CD4-positive, alpha-beta memory T cell (primary cell): Measurements from ENCODE around the gene C6orf136. TPM values are rescaled to one million over a fixed set of nuclear protein-coding genes. Genes with fewer than 3 reads are reported as not detected.
A peak's percentile ranks its signal among the peaks of the same experiment; 100 is the strongest.

Experiments
- CTCF ChIA-PET: fragments of 350-600 bp; sonication (Branson Sonifier 250); formaldehyde crosslinking; loops from one replicate; lab custom pipeline; 2021; ENCODE audit warnings: inconsistent platforms; ENCODE audit not compliant: partially characterized antibody; lab: Charles Lee
- POLR2A ChIA-PET: fragments of 350-600 bp; sonication (Branson Sonifier 250); formaldehyde crosslinking; loops from one replicate; lab custom pipeline; 2021; ENCODE audit not compliant: partially characterized antibody; lab: Charles Lee
- DNase-seq, 5 donors: peaks; one replicate each; pipeline versions ENCODE4 v3.0.0 to v3.0.0-alpha.2; 2020 to 2022; ENCODE audit warnings: mixed read lengths in 1 of 5
- H3K27ac ChIP-seq: one replicate; pipeline ENCODE4 v1.7.0; 2013; ENCODE audit warnings: low read depth, low read length
- H3K27me3 ChIP-seq: 2 replicates; pipeline ENCODE4 v1.7.0; 2013; ENCODE audit warnings: mild to moderate bottlenecking, low read length, moderate library complexity; ENCODE audit not compliant: insufficient read depth
- H3K36me3 ChIP-seq: 2 replicates; pipeline ENCODE4 v1.7.0; 2013; ENCODE audit warnings: mild to moderate bottlenecking, low read length, moderate library complexity; ENCODE audit not compliant: insufficient read depth
- H3K4me1 ChIP-seq: 2 replicates; pipeline ENCODE4 v1.7.0; 2013; ENCODE audit warnings: mild to moderate bottlenecking, low read length, moderate library complexity; ENCODE audit not compliant: insufficient read depth
- H3K4me3 ChIP-seq, 2 donors: one replicate each; pipeline ENCODE4 v1.7.0; 2013; ENCODE audit warnings: low read length in 2 of 2, mild to moderate bottlenecking in 1 of 2
- H3K9me3 ChIP-seq, 2 donors: one replicate each; pipeline ENCODE4 v1.7.0; 2013; ENCODE audit warnings: low read length in 2 of 2, control low read depth in 1 of 2; ENCODE audit not compliant: control insufficient read depth in 1 of 2
- H3K27ac Mint-ChIP-seq, 7 donors: one replicate each; pipeline ENCODE4 v1.8.0; 2020 to 2021; ENCODE audit warnings: mixed read lengths in 7 of 7, mild to moderate bottlenecking in 6 of 7, inconsistent platforms in 3 of 7, moderate library complexity in 3 of 7
- H3K27me3 Mint-ChIP-seq, 2 donors: one replicate each; pipeline ENCODE4 v1.8.0; 2020 to 2021; ENCODE audit warnings: mixed read lengths in 2 of 2
- H3K36me3 Mint-ChIP-seq, 2 donors: one replicate each; pipeline ENCODE4 v1.8.0; 2020 to 2021; ENCODE audit warnings: mixed read lengths in 2 of 2, inconsistent platforms in 1 of 2, mild to moderate bottlenecking in 1 of 2
- H3K4me1 Mint-ChIP-seq, 4 donors: one replicate each; pipeline ENCODE4 v1.8.0; 2020 to 2021; ENCODE audit warnings: mixed read lengths in 4 of 4, mild to moderate bottlenecking in 1 of 4
- H3K4me3 Mint-ChIP-seq, 8 donors: one replicate each; pipeline ENCODE4 v1.8.0; 2020 to 2021; ENCODE audit warnings: mixed read lengths in 8 of 8, mild to moderate bottlenecking in 7 of 8, moderate library complexity in 6 of 8, inconsistent platforms in 3 of 8
- H3K9me3 Mint-ChIP-seq, 8 donors: one replicate each; pipeline ENCODE4 v1.8.0; 2020 to 2021; ENCODE audit warnings: mixed read lengths in 8 of 8, mild to moderate bottlenecking in 5 of 8, inconsistent platforms in 3 of 8, moderate library complexity in 1 of 8
- intact Hi-C: fragments of 100-400 bp; cut with micrococcal nuclease; formaldehyde crosslinking; loops from one replicate; pipeline ENCODE4 v1.15.1; 2023
- polyA plus RNA-seq, 2 donors: library from polyadenylated mRNA; unstranded; fragments of 300-500 nt; fragmentation: Illumina TruSeq; gene quantifications; one replicate each; pipeline ENCODE4 v1.2.3, GENCODE V29; 2021
- total RNA-seq, 2 experiments: library from RNA; stranded (reverse); gene quantifications; one replicate each; pipeline ENCODE4 v1.2.3, GENCODE V29; 2021

C6orf136 gene
- total and polyA plus RNA-seq, 4 experiments from 2014 or later: 6.2 to 35.0 (median 22.7) TPM

DNA sequence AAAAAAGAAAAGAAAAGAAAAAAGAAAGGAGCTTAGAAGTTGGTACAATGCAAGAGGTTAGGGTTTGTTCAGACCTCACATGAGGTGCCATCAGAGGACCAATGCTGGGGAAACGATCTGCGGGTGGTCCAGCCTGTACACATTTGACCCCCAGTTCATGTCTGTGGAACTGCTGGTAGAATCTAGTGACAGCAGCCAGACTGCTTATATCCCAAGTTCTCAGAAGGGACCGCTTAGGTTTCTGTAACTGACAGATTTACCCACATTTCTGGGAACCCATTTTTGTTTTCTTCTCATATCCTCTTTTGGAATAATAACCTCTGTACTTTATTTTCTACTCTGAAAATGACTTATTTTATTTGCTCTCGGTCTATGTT lies 34.8 kb downstream of the C6orf136 start:
- DNase-seq: no peak
- Mint-ChIP-seq H3K9me3 (peaks cover 0 to 3% (median 0%) of the 10 kb centered on the region in 8 donors), H3K27me3 (no peaks in the 10 kb centered on the region), H3K4me1 (peaks cover 18 to 63% (median 30%) of the 10 kb centered on the region in 4 donors), H3K27ac (peak overlapping the region; percentile 96 to 99 (median 98)), H3K36me3 (peaks cover 57 to 68% of the 10 kb centered on the region in 2 donors), H3K4me3 (peak overlapping the region; percentile 97 to 100 (median 99))
- H3K9me3 ChIP-seq: no peaks in the 10 kb centered on the region
- H3K4me1 ChIP-seq: peaks cover 35% of the 10 kb centered on the region
- peaks cover 21% of the 10 kb centered on the region for H3K36me3 ChIP-seq
- intact Hi-C loops: loop anchor here (1.0 to 2.0 kb wide), 5 partner anchors 8 to 65 kb away; partner anchors contain the start of genes DHX16, MDC1, MRPS18B and NRM
- peak overlapping the region; percentile 93 to 99 for H3K4me3 ChIP-seq
- ChIA-PET POLR2A (interaction anchor here (0.6 to 29.9 kb wide), 12 partner anchors 10 to 515 kb away, joined by 3 to 1474 read pairs (median 6); partner anchors contain the start of genes ABCF1, DHX16, FLOT1 and MDC1), CTCF (interaction anchor here (1.1 to 19.9 kb wide), 8 partner anchors 9 to 200 kb away, joined by 3 to 865 read pairs (median 4); partner anchors contain the start of genes DHX16, MDC1 and TUBB)
- peak overlapping the region; percentile 94 for H3K27ac ChIP-seq
- H3K27me3 ChIP-seq: no peaks in the 10 kb centered on the region

DNA sequence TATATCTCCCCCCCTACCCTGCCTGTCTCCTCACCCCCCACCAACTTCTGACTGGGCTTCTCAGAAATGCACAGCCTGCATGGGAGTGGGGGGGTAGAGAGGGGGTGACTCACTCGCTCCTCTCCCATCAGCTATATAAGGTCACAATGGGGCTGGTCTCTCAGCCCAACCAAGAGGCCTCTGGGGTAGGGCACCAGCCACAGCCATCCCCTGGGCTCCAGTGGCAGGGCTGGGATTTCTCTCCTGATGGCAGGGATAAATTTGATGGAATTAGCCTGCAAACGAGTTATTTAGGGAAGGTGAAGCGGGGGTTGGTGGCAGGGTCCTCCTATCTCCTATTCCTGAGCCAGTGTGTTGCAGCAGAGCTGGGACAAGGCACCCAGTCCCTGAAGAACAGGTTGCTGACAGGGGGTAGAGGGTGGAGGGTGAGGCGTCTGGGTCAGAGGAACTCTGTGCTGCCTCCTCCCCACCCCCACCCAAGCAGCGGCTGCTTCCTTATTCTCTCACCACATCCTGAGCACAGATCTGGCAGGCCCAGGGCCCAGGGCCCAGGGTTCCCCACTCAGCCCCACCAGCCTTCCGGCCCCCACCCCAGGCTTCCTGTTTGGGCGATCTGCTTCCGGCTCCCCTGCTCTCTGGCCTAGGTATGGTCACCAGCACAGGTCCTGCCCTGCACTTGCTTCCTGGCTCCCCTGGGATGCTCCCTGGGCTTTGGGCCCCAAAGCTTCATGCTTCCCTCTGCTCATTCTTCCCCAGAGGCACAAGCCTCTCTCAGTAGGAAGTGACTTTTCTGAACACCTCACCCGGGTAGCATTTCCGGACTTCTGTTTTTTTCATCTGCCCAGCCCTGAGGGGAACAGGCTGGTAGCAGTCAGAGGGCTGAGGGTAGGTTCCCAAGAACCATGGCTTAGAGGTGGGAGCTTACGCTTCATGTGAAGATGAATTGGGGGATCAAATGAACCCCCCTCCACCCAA lies 35.5 kb downstream of the C6orf136 start:
- peaks cover 0 to 3% (median 0%) of the 10 kb centered on the region in 8 donors for H3K9me3 Mint-ChIP-seq
- H3K4me3 ChIP-seq: peak overlapping the region; percentile 93 to 99
- peaks cover 15% of the 10 kb centered on the region for H3K36me3 ChIP-seq
- H3K4me1 Mint-ChIP-seq: peaks cover 18 to 63% (median 30%) of the 10 kb centered on the region in 4 donors
- peak overlapping the region; percentile 94 for H3K27ac ChIP-seq
- H3K4me3 Mint-ChIP-seq: peak overlapping the region; percentile 97 to 100 (median 99)
- intact Hi-C loops: loop anchor here (1.0 to 2.0 kb wide), 5 partner anchors 8 to 66 kb away; partner anchors contain the start of genes DHX16, MDC1, MRPS18B and NRM
- ChIA-PET CTCF (interaction anchor here (1.2 to 19.9 kb wide), 7 partner anchors 10 to 200 kb away, joined by 3 to 865 read pairs (median 4); partner anchors contain the start of genes DHX16, MDC1 and TUBB), POLR2A (interaction anchor here (0.8 to 29.9 kb wide), 15 partner anchors 11 to 469 kb away, joined by 3 to 1474 read pairs (median 6); partner anchors contain the start of genes ABCF1, DHX16, FLOT1 and GNL1)
- H3K36me3 Mint-ChIP-seq: peaks cover 50 to 68% of the 10 kb centered on the region in 2 donors
- H3K4me1 ChIP-seq: peaks cover 34% of the 10 kb centered on the region
- H3K27me3 Mint-ChIP-seq: no peaks in the 10 kb centered on the region
- H3K27me3 ChIP-seq: no peaks in the 10 kb centered on the region
- H3K9me3 ChIP-seq: no peaks in the 10 kb centered on the region
- H3K27ac Mint-ChIP-seq: peak overlapping the region; percentile 96 to 99 (median 98)
- DNase-seq: peak; percentile 86 to 95 (median 90)

DNA sequence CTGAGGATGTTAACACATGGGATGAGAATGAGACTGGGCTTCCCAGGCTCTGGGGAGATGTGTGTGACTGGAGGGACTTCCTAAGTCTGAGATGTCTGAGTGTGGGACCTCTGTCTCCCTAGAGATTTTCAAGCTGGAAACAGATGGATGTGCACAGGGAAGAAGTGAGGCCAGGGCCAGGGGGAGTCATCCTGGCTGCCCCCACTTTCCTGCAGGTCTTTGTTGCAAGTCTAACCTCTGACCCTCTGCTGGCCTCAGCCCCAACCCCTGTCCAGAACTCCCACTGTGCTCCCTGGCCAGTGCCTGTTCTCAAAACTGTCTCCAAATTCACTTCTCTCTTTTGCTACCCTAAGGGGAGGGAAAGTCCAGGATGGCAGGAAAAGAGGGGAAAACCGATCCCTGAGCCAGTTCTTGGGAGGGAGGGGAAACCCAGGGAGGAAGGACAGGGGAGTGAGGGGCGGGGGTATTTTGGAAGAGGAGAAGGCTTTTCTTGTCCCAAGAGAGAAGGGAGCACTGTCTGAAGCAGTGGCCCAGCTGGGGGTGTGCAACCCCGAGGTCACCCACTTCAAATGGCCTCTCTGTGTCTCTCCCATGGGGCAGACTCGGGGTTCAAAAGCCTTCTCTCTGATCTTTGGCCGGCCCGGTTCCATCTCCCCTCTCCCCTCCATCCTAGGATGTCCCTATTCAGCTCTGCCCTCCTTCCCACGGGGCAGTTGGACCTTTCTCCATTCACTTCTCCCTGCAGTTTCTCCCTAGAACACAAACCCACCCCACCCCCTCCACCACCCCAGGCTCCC lies 36.4 kb downstream of the C6orf136 start:
- CTCF ChIA-PET: interaction anchor here (1.4 to 19.9 kb wide), 2 partner anchors 44 to 85 kb away, joined by 3 to 865 read pairs; partner anchors contain the start of genes MDC1 and TUBB
- H3K4me1 ChIP-seq: peaks cover 44% of the 10 kb centered on the region

DNA sequence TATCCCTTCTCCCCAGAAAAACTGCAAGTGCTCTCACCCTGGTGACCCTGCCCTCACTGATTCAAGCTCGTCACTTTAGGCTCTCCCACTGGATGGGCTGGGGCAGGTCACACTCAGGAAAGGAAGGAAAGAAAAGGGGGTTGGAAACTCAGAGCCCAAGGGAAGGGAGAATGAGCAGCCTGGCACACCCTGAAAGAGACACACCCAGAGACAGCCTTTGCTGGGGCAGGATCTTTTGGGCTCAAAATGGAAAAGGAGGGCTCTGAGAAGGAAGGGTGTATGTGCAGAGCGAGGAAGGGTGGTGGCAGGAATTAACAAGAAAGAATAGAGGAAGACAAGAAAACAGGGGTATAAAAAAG lies 37.0 kb downstream of the C6orf136 start:
- H3K27me3 ChIP-seq: no peaks in the 10 kb centered on the region
- CTCF ChIA-PET: interaction anchor here (0.7 to 19.9 kb wide), 4 partner anchors 10 to 142 kb away, joined by 3 to 865 read pairs (median 4); partner anchors contain the start of genes MDC1 and TUBB
- POLR2A ChIA-PET: interaction anchor here (0.9 to 29.9 kb wide), 5 partner anchors 26 to 671 kb away, joined by 3 to 1474 read pairs (median 9); partner anchors contain the start of genes MDC1, MRPS18B, NRM and PPP1R10
- H3K36me3 Mint-ChIP-seq: peaks cover 47 to 64% of the 10 kb centered on the region in 2 donors
- H3K36me3 ChIP-seq: peaks cover 5% of the 10 kb centered on the region
- H3K4me3 Mint-ChIP-seq: peak overlapping the region; percentile 97 to 100 (median 99)
- no peak for DNase-seq
- peaks cover 45% of the 10 kb centered on the region for H3K4me1 ChIP-seq
- peaks cover 0 to 3% (median 0%) of the 10 kb centered on the region in 8 donors for H3K9me3 Mint-ChIP-seq
- intact Hi-C loops: loop anchor here (2.0 kb wide), 1 partner anchor 67 kb away; the partner anchor contains the start of genes MRPS18B and PPP1R10
- peak overlapping the region; percentile 93 to 99 for H3K4me3 ChIP-seq
- H3K27ac Mint-ChIP-seq: peak overlapping the region; percentile 96 to 99 (median 98)
- H3K4me1 Mint-ChIP-seq: peaks cover 26 to 75% (median 38%) of the 10 kb centered on the region in 4 donors
- peak overlapping the region; percentile 94 for H3K27ac ChIP-seq
- H3K9me3 ChIP-seq: no peaks in the 10 kb centered on the region
- no peaks in the 10 kb centered on the region for H3K27me3 Mint-ChIP-seq

More for the DNA sequence above, 36.4 kb downstream of the C6orf136 start:
- H3K36me3 Mint-ChIP-seq: peaks cover 50 to 69% of the 10 kb centered on the region in 2 donors
- intact Hi-C loops: loop anchor here (2.0 kb wide), 1 partner anchor 67 kb away; the partner anchor contains the start of genes MRPS18B and PPP1R10
- DNase-seq: no peak
- Histone ChIP-seq H3K27me3 (no peaks in the 10 kb centered on the region), H3K4me3 (peak overlapping the region; percentile 93 to 99), H3K27ac (peak overlapping the region; percentile 94), H3K9me3 (no peaks in the 10 kb centered on the region), H3K36me3 (peaks cover 10% of the 10 kb centered on the region)
- POLR2A ChIA-PET: interaction anchor here (0.9 to 29.9 kb wide), 12 partner anchors 11 to 671 kb away, joined by 3 to 1474 read pairs (median 6); partner anchors contain the start of genes DHX16, GNL1, MDC1 and MRPS18B
- peaks cover 0 to 3% (median 0%) of the 10 kb centered on the region in 8 donors for H3K9me3 Mint-ChIP-seq
- H3K27ac Mint-ChIP-seq: peak overlapping the region; percentile 96 to 99 (median 98)
- H3K4me1 Mint-ChIP-seq: peaks cover 24 to 72% (median 36%) of the 10 kb centered on the region in 4 donors
- H3K27me3 Mint-ChIP-seq: no peaks in the 10 kb centered on the region
- peak overlapping the region; percentile 97 to 100 (median 99) for H3K4me3 Mint-ChIP-seq

DNA sequence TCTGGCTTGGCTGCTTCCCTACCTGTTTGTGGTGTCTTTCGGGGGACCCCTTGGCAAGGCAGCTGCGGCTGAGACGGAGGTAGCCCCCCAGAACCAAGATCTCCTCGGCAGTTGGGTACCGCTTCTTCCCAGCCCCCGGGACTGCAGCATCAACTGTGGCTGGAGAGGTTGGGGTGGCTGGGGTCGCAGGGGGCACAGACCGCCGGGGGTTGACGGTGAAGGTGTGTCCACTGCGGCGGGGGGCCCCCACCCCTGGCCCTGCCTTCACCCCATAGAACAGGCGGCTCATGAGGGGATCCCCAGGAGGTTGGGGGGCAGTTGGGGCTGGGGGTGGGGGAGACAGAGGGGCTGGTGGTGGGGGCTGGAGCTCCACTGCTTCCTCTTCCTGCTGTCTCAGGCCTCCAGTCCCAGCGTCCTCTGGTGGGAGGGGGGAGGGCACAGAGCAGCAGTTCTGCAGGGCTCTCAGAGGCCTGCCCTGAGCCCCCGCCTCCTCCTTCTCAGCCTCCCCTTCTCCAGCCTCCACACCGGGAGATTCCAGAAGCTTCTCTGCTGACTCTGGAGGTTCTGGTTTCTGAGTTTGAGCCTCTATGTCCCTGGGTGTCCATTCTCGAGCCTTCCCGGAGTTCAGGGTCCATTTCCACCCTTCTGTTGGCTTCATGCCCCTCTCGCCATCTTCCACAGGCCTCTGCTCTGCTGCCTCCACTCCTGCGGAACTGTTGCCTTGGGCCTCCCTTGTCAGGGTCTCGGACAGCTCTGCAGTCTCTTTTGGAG lies 37.6 kb downstream of the C6orf136 start:
- peaks cover 41 to 58% of the 10 kb centered on the region in 2 donors for H3K36me3 Mint-ChIP-seq
- H3K4me1 ChIP-seq: peaks cover 45% of the 10 kb centered on the region
- intact Hi-C loops: no loop called here

More for the DNA sequence above, 37.6 kb downstream of the C6orf136 start:
- POLR2A ChIA-PET: interaction anchor here (0.6 to 29.9 kb wide), 8 partner anchors 12 to 670 kb away, joined by 3 to 1474 read pairs (median 5); partner anchors contain the start of genes DHX16, MDC1, MRPS18B and NRM
- Histone ChIP-seq H3K27me3 (no peaks in the 10 kb centered on the region), H3K27ac (peak overlapping the region; percentile 94), H3K4me3 (peak overlapping the region; percentile 93 to 100), H3K9me3 (no peaks in the 10 kb centered on the region), H3K36me3 (peaks cover 5% of the 10 kb centered on the region)
- peaks cover 27 to 75% (median 38%) of the 10 kb centered on the region in 4 donors for H3K4me1 Mint-ChIP-seq
- H3K27me3 Mint-ChIP-seq: no peaks in the 10 kb centered on the region
- CTCF ChIA-PET: interaction anchor here (0.7 to 19.9 kb wide), 6 partner anchors 9 to 144 kb away, joined by 3 to 865 read pairs (median 4); partner anchors contain the start of genes MDC1 and TUBB
- peak overlapping the region; percentile 96 to 99 (median 98) for H3K27ac Mint-ChIP-seq
- DNase-seq: peak in 1 of 5 donors; percentile 70
- peak overlapping the region; percentile 97 to 100 (median 99) for H3K4me3 Mint-ChIP-seq
- H3K9me3 Mint-ChIP-seq: peaks cover 0 to 3% (median 0%) of the 10 kb centered on the region in 8 donors
